GM12801 (cell line): ENCODE results near the gene MYZAP.

Experiments
- CTCF ChIP-seq: IDR thresholded peaks from one replicate; pipeline ENCODE4 v1.5.1; 2011; ENCODE audit warnings: control low read depth; ENCODE audit not compliant: insufficient read length; ENCODE audit errors: extremely low read depth

MYZAP gene

GRCh38 chr15:57565311-57565710 is 26.4 kb upstream of the MYZAP start:
- TF ChIP-seq CTCF = no peak

GRCh38 chr15:57566834-57567233 is 24.9 kb upstream of the MYZAP start:
- no peak for TF ChIP-seq CTCF

- no peak for TF ChIP-seq CTCF
These were observed 23.8 kb upstream of the MYZAP start for GRCh38 chr15:57567891-57568290.

- no peak for TF ChIP-seq CTCF
These were observed 23.4 kb upstream of the MYZAP start for GRCh38 chr15:57568299-57568698.

- no peak for TF ChIP-seq CTCF
These were observed 21.4 kb upstream of the MYZAP start for GRCh38 chr15:57570340-57570739.

GRCh38 chr15:57570994-57571393 is 20.7 kb upstream of the MYZAP start:
- no peak for TF ChIP-seq CTCF

GRCh38 chr15:57571725-57572124 is 20.0 kb upstream of the MYZAP start:
- TF ChIP-seq CTCF = no peak

GRCh38 chr15:57572468-57572867 is 19.2 kb upstream of the MYZAP start:
- TF ChIP-seq CTCF = no peak
